SU-DHL-6 (cell line): ENCODE data around the gene ADARB2.

ENCODE experiments used
- CTCF ChIP-seq: fragments of 200-600 bp; sonication (generic); IDR thresholded peaks from one replicate; pipeline ENCODE4 v1.5.1; 2017; ENCODE audit warnings: antibody characterized with exemption, mild to moderate bottlenecking, low read length, moderate library complexity; ENCODE audit not compliant: insufficient read depth, poor library complexity, severe bottlenecking
- EZH2phosphoT487 ChIP-seq: fragments of 200-600 bp; sonication (generic), shearing (Covaris generic); conservative IDR thresholded peaks from 2 replicates; pipeline ENCODE4 v1.6.1; 2018; ENCODE audit warnings: mild to moderate bottlenecking, antibody characterized with exemption, low read length, moderate library complexity, mixed read lengths

DNA sequence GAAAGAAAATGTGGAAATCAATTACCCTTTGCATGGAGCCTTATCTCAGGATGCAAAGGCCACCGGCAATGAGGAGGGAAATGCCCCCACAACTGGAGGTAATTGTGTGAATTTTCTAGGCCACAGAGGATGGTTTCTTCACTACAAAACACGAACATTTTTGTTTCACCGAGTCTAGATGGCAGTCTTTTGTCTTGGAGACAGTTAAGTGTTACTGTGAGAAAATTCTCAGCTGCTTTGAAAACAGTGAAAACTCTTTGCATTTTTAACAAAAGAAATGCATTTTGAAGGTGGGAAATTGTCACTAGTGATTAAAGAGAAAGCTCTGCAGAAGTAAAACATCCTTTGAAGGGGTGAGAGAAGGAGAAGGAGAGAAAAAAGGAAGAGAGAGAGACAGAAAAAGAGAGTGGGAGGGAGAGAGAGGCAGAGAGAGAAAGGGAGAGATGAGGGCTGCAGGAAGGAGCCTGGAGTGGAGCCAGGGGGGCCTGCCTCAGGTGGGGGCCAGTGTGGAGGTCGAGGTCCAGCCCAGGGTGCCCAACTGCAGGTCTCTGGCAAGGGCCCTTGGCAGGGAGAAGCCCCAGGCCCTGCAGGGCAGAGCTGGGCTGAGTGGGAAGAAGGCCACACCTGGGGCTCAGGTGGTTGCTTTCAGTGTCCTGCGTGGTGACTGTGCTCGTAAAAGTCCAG lies 261.4 kb downstream of the ADARB2 start:
- TF ChIP-seq CTCF (no peak), EZH2phosphoT487 (no peak)
